H1 (cell line): ENCODE measurements around the gene LUZP1. TPM values are rescaled to one million over a fixed set of nuclear protein-coding genes. Genes with fewer than 3 reads are reported as not detected.

Experiments used
- CTCF ChIA-PET: fragments of 300-600 bp; sonication (Branson Sonifier 250); formaldehyde crosslinking; loops from one replicate; lab custom pipeline; 2021; ENCODE audit not compliant: partially characterized antibody; lab: Charles Lee
- POLR2A ChIA-PET: fragments of 300-600 bp; sonication (Branson Sonifier 250); formaldehyde crosslinking; loops from one replicate; lab custom pipeline; 2021; ENCODE audit warnings: inconsistent platforms; ENCODE audit not compliant: partially characterized antibody; lab: Charles Lee
- DNase-seq, 2 experiments: peaks; one replicate each; pipeline versions ENCODE4 v3.0.0 to v3.0.0-alpha.2; 2010 to 2022; ENCODE audit warnings: low spot score in 2 of 2, low read depth in 1 of 2, mixed read lengths in 1 of 2
- FAIRE-seq: peaks from 2 replicates; lab custom pipeline; 2011; peaks lifted over from hg19 to GRCh38; lab: Jason Lieb, UNC
- H2AFZ ChIP-seq: 2 replicates; pipeline ENCODE4 v1.8.1; 2012; ENCODE audit warnings: low read length, inconsistent platforms
- H2AK5ac ChIP-seq: 2 replicates; pipeline ENCODE4 v1.6.1; 2013; ENCODE audit warnings: low read depth, low read length
- H2BK120ac ChIP-seq: replicated peaks from 2 replicates; pipeline ENCODE3; 2013; ENCODE audit warnings: low read depth, low read length, inconsistent platforms
- H2BK12ac ChIP-seq: 2 replicates; pipeline ENCODE4 v1.6.1; 2013; ENCODE audit warnings: low read depth, low read length
- H2BK15ac ChIP-seq: 2 replicates; pipeline ENCODE4 v1.6.1; 2013; ENCODE audit warnings: low read length
- H2BK20ac ChIP-seq: 2 replicates; pipeline ENCODE4 v1.6.1; 2013; ENCODE audit warnings: low read length
- H2BK5ac ChIP-seq: 2 replicates; pipeline ENCODE4 v1.6.1; 2013; ENCODE audit warnings: low read depth, low read length
- H3K14ac ChIP-seq: 2 replicates; pipeline ENCODE4 v1.6.1; 2013; ENCODE audit warnings: inconsistent platforms; ENCODE audit not compliant: insufficient read length
- H3K18ac ChIP-seq: 2 replicates; pipeline ENCODE4 v1.6.1; 2013; ENCODE audit warnings: low read length; ENCODE audit errors: extremely low read depth
- H3K23ac ChIP-seq: 2 replicates; pipeline ENCODE4 v1.6.1; 2013; ENCODE audit warnings: inconsistent platforms; ENCODE audit not compliant: insufficient read length
- H3K23me2 ChIP-seq: 2 replicates; pipeline ENCODE4 v1.6.1; 2013; ENCODE audit warnings: low read depth, low read length
- H3K27ac ChIP-seq: 2 replicates; pipeline ENCODE4 v1.6.1; 2011; ENCODE audit warnings: low read depth, low read length, inconsistent platforms
- H3K27me3 ChIP-seq, 4 experiments: replicated peaks in 1 of 4; 1 replicate in 1 of 4; 2 replicates in 3 of 4; pipeline versions ENCODE4 v1.6.1 to v1.8.1; 2011 to 2013; ENCODE audit warnings: low read length in 3 of 4, mild to moderate bottlenecking in 3 of 4, inconsistent platforms in 2 of 4, mixed read lengths in 2 of 4, moderate library complexity in 1 of 4; ENCODE audit not compliant: control insufficient read depth in 3 of 4, insufficient read depth in 3 of 4; ENCODE audit errors: extremely low read depth in 1 of 4
- H3K36me3 ChIP-seq, 4 experiments: 2 replicates each; pipeline versions ENCODE4 v1.6.1 to v1.8.1; 2011 to 2013; ENCODE audit warnings: mild to moderate bottlenecking in 4 of 4, low read length in 3 of 4, moderate library complexity in 2 of 4, control low read depth in 1 of 4, inconsistent platforms in 1 of 4; ENCODE audit not compliant: insufficient read depth in 4 of 4, control insufficient read depth in 2 of 4
- H3K4ac ChIP-seq: replicated peaks from 2 replicates; pipeline ENCODE3; 2013; ENCODE audit warnings: low read length, low read depth, mixed read lengths, inconsistent platforms; ENCODE audit not compliant: insufficient read length
- H3K4me1 ChIP-seq, 4 experiments: replicated peaks in 1 of 4; 1 replicate in 1 of 4; 2 replicates in 3 of 4; pipeline versions ENCODE4 v1.6.1 to v1.8.1; 2011 to 2013; ENCODE audit warnings: low read length in 3 of 4, inconsistent platforms in 2 of 4, mixed read lengths in 1 of 4; ENCODE audit not compliant: insufficient read depth in 4 of 4, control insufficient read depth in 3 of 4
- H3K4me2 ChIP-seq, 2 experiments: 2 replicates each; pipeline versions ENCODE4 v1.6.1 to v1.8.1; 2011 to 2013; ENCODE audit warnings: low read depth in 2 of 2, low read length in 2 of 2, control low read depth in 1 of 2, inconsistent platforms in 1 of 2, mild to moderate bottlenecking in 1 of 2; ENCODE audit not compliant: insufficient read depth in 1 of 2
- H3K4me3 ChIP-seq, 4 experiments: fragments of 200-600, 300-600 bp in 1 of 4; sonication (generic), shearing (Covaris generic), sonication (Bioruptor Twin) in 1 of 4; 2 replicates each; pipeline versions ENCODE4 v1.5.1 to v1.8.1; 2011 to 2016; ENCODE audit warnings: low read length in 4 of 4, low read depth in 3 of 4, control low read depth in 2 of 4, inconsistent platforms in 2 of 4, mild to moderate bottlenecking in 2 of 4, mixed read lengths in 1 of 4, moderate library complexity in 1 of 4; ENCODE audit not compliant: insufficient read depth in 2 of 4; ENCODE audit errors: extremely low read depth in 1 of 4
- H3K56ac ChIP-seq: replicated peaks from 2 replicates; pipeline ENCODE3; 2013; ENCODE audit warnings: low read depth, mild to moderate bottlenecking, mixed read lengths, low read length, inconsistent platforms; ENCODE audit not compliant: insufficient read length
- H3K79me1 ChIP-seq: 2 replicates; pipeline ENCODE4 v1.6.1; 2013; ENCODE audit warnings: low read depth, low read length, control low read depth
- H3K79me2 ChIP-seq, 2 experiments: 2 replicates each; pipeline versions ENCODE4 v1.6.1 to v1.8.1; 2012 to 2013; ENCODE audit warnings: low read length in 2 of 2, mild to moderate bottlenecking in 2 of 2, inconsistent platforms in 1 of 2; ENCODE audit not compliant: insufficient read depth in 2 of 2, control insufficient read depth in 1 of 2
- H3K9ac ChIP-seq, 4 experiments: replicated peaks in 1 of 4; 1 replicate in 1 of 4; 2 replicates in 3 of 4; pipeline versions ENCODE4 v1.6.1 to v1.8.1; 2011 to 2013; ENCODE audit warnings: low read depth in 3 of 4, low read length in 3 of 4, control low read depth in 2 of 4, mild to moderate bottlenecking in 2 of 4, moderate library complexity in 2 of 4, inconsistent platforms in 1 of 4; ENCODE audit errors: extremely low read depth in 1 of 4
- H3K9me3 ChIP-seq, 2 experiments: 2 replicates each; pipeline versions ENCODE4 v1.6.1 to v1.8.1; 2012 to 2013; ENCODE audit warnings: mild to moderate bottlenecking in 2 of 2, moderate library complexity in 2 of 2, control low read depth in 1 of 2, inconsistent platforms in 1 of 2, low read depth in 1 of 2, low read length in 1 of 2, mixed read lengths in 1 of 2; ENCODE audit not compliant: insufficient read depth in 2 of 2
- H4K20me1 ChIP-seq, 2 experiments: replicated peaks in 1 of 2; 2 replicates each; pipeline versions ENCODE3 to v1.8.1; 2011 to 2013; ENCODE audit warnings: inconsistent platforms in 2 of 2, low read length in 2 of 2, mild to moderate bottlenecking in 1 of 2; ENCODE audit not compliant: insufficient read depth in 2 of 2, control insufficient read depth in 1 of 2
- H4K5ac ChIP-seq: 2 replicates; pipeline ENCODE4 v1.6.1; 2013; ENCODE audit warnings: low read length, low read depth, mixed read lengths, inconsistent platforms; ENCODE audit not compliant: insufficient read length
- H4K8ac ChIP-seq: 2 replicates; pipeline ENCODE4 v1.8.0; 2013; ENCODE audit warnings: mild to moderate bottlenecking, moderate library complexity, low read length, inconsistent platforms; ENCODE audit not compliant: insufficient read depth; ENCODE audit errors: extremely low read depth
- H4K91ac ChIP-seq: replicated peaks from 2 replicates; pipeline ENCODE3; 2013; ENCODE audit warnings: low read length, mixed read lengths, inconsistent platforms; ENCODE audit not compliant: insufficient read length
- CTCF ChIP-seq, 3 experiments: IDR thresholded peaks; 1 replicate in 2 of 3; 2 replicates in 1 of 3; pipeline versions ENCODE4 v1.5.1 to v1.6.1; 2011; ENCODE audit warnings: low read length in 3 of 3, mild to moderate bottlenecking in 3 of 3, inconsistent platforms in 2 of 3, low read depth in 1 of 3, moderate library complexity in 1 of 3; ENCODE audit not compliant: insufficient read depth in 1 of 3; ENCODE audit errors: control extremely low read depth in 1 of 3
- POLR2A ChIP-seq, 2 experiments: IDR thresholded peaks; 1 replicate in 1 of 2; 2 replicates in 1 of 2; pipeline ENCODE4 v1.6.1; 2011; ENCODE audit warnings: low read depth in 2 of 2, low read length in 2 of 2, mild to moderate bottlenecking in 2 of 2; ENCODE audit errors: control extremely low read depth in 1 of 2
- RAD21 ChIP-seq, 2 experiments: IDR thresholded peaks in 1 of 2; conservative IDR thresholded peaks in 1 of 2; 2 replicates each; pipeline ENCODE4 v1.6.1; 2011; ENCODE audit warnings: low read depth in 2 of 2, low read length in 2 of 2, improper control_type of control experiment in 1 of 2, inconsistent platforms in 1 of 2, mild to moderate bottlenecking in 1 of 2, moderate library complexity in 1 of 2
- WGBS, 2 experiments: shearing (Covaris generic) in 1 of 2; methylation state at CpG; one replicate each; pipeline versions ENCODE4 v1.1.6 to v1.1.7; 2013 to 2015; ENCODE audit warnings: low lambda C conversion rate in 2 of 2, mixed read lengths in 2 of 2, inconsistent platforms in 1 of 2, low coverage in 1 of 2, missing lambda C conversion rate in 1 of 2; ENCODE audit not compliant: insufficient replicate concordance in 2 of 2, insufficient coverage in 1 of 2, insufficient read length in 1 of 2; ENCODE audit errors: extremely low coverage in 1 of 2, missing lambda C conversion rate in 1 of 2; 5-methylcytosine and 5-hydroxymethylcytosine counted together
- polyA plus RNA-seq, 7 experiments: library from polyadenylated mRNA; depleted of rRNA in 3 of 7; stranded (reverse) in 5 of 7; unstranded in 2 of 7; fragments of >200 nt in 5 of 7; fragments of 200-250 nt in 2 of 7; gene quantifications; 1 replicate in 5 of 7; 2 replicates in 1 of 7; 4 replicates in 1 of 7; pipeline versions ENCODE4 v1.2.1 to v1.2.3, GENCODE V29; 2011 to 2013; ENCODE audit warnings: missing spikeins in 2 of 7, mixed read lengths in 2 of 7
- total RNA-seq: library from RNA; stranded (reverse); fragmentation: NEBNext Ultra II Directional; extraction: Animal tissue kit (Norgen Biotek cat#: 25700); gene quantifications from 2 replicates; pipeline ENCODE4 v1.2.1, GENCODE V29; 2021
- TF ChIP-seq, protein P1 (sequence below): IDR thresholded peaks from 2 replicates; pipeline ENCODE4 v1.6.1; 2012; ENCODE audit warnings: low read length, inconsistent platforms

The LUZP1 gene
- total and polyA plus RNA-seq, 2 of the 8 experiments (the other 6 are each of a cell fraction or from before 2014, with no cell fraction given): 14.0 to 60.5 TPM

GRCh38 chr1:23081376-23081775 lies 87.3 kb downstream of the LUZP1 start:
- CTCF ChIA-PET: interaction anchor here (0.6 to 27.1 kb wide), 19 partner anchors 8 to 395 kb away, joined by 3 to 705 read pairs (median 4); partner anchors contain the start of gene LUZP1
- no peak overlapping the region for H4K5ac ChIP-seq
- no peaks in the 10 kb centered on the region for H3K79me2 ChIP-seq
- TF ChIP-seq, protein P1, sequence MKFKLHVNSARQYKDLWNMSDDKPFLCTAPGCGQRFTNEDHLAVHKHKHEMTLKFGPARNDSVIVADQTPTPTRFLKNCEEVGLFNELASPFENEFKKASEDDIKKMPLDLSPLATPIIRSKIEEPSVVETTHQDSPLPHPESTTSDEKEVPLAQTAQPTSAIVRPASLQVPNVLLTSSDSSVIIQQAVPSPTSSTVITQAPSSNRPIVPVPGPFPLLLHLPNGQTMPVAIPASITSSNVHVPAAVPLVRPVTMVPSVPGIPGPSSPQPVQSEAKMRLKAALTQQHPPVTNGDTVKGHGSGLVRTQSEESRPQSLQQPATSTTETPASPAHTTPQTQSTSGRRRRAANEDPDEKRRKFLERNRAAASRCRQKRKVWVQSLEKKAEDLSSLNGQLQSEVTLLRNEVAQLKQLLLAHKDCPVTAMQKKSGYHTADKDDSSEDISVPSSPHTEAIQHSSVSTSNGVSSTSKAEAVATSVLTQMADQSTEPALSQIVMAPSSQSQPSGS: no peak
- peak; percentile 36 to 48; a peak in 3 of 4 replicates for TF ChIP-seq RAD21 (IDR thresholded peaks at IDR 0.05 in 1 of 2, conservative IDR thresholded peaks at IDR 0.05 in 1 of 2; ENCODE audit: low read depth in 2 of 2, low read length in 2 of 2)
- TF ChIP-seq CTCF (IDR thresholded peaks at IDR 0.05; ENCODE audit: control extremely low read depth in 1 of 3, insufficient read depth in 1 of 3, low read depth in 1 of 3, low read length in 3 of 3): peak in 2 of 3 experiments; percentile 32 to 60; a peak in 2 of 4 replicates
- TF ChIP-seq POLR2A (IDR thresholded peaks at IDR 0.05; ENCODE audit: control extremely low read depth in 1 of 2, low read depth in 2 of 2, low read length in 2 of 2): peak in 1 of 2 experiments; percentile 46; a peak in 1 of 3 replicates
- TF ChIP-seq, all 59 proteins: peak for 3
- Histone ChIP-seq H3K14ac (no peak overlapping the region), H2BK12ac (no peak overlapping the region), H3K23me2 (no peaks in the 10 kb centered on the region), H3K4me1 (no peaks in the 10 kb centered on the region), H3K27ac (no peak overlapping the region), H3K36me3 (peaks cover 32 to 95% (median 70%) of the 10 kb centered on the region in 4 experiments), H4K20me1 (peaks cover 11 to 12% of the 10 kb centered on the region in 2 experiments), H3K18ac (no peak overlapping the region), H3K9ac (no peak overlapping the region), H3K4me3 (no peak overlapping the region), H3K27me3 (no peaks in the 10 kb centered on the region), H3K23ac (no peak overlapping the region), H3K4ac (no peak overlapping the region), H3K79me1 (no peaks in the 10 kb centered on the region), H2AFZ (no peak overlapping the region), H3K56ac (no peak overlapping the region), H2BK5ac (no peak overlapping the region), H4K8ac (no peak overlapping the region), H4K91ac (no peak overlapping the region), H2AK5ac (no peak overlapping the region), H3K9me3 (no peaks in the 10 kb centered on the region), H3K4me2 (no peak overlapping the region), H2BK20ac (no peak overlapping the region), H2BK120ac (no peak overlapping the region), H2BK15ac (no peak overlapping the region)
- POLR2A ChIA-PET: interaction anchor here (1.0 to 2.3 kb wide), 4 partner anchors 7 to 108 kb away, joined by 3 to 13 read pairs (median 6); partner anchors contain the start of gene LACTBL1
- 98% methylated on average over 3 of the region's 3 CpGs; no CpG with 5 or more reads in 1 of the 2 experiments for WGBS, 2 experiments
- FAIRE-seq (peak; percentile 62), DNase-seq (no peak)
